ENCODE measurements around the gene ZNF701.
"Not testable (repeated sequence)": the region's sequence is repeated elsewhere in the genome, so short reads cannot be mapped to it uniquely, and the experiment has no call there.

DNA sequence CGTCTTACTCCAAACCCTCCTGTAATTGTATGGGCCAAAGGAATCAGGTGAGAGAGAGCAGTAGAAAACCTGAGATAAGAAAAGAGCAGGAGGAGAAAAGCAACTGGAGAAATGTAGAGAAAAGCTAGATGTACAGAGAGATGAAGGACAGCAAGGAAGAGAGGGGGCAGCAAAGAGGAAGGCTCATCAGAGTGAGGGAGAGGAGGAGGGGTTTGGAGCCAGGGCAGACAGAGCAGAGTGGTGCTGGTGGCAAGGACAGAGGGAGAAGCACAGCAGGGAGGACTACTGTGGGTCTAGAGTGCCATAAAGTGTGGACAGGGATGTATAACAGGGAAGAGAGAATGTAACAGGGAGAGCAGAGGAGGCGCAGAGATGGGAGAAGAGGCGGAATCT lies 31.9 kb downstream of the ZNF701 start:
- TF ChIP-seq POLR2A (IDR thresholded peaks at IDR 0.05; ENCODE audit: control extremely low read depth in 1 of 2, low read depth in 2 of 2, low read length in 2 of 2); RBBP5 (IDR thresholded peaks at IDR 0.05; ENCODE audit: borderline replicate concordance, low read depth, low read length); POLR2AphosphoS5 (IDR thresholded peaks at IDR 0.05; ENCODE audit: low read depth, low read length); EZH2 (IDR thresholded peaks at IDR 0.05; ENCODE audit: low read depth, low read length, severe bottlenecking); PHF8 (conservative IDR thresholded peaks at IDR 0.05; ENCODE audit: low read depth, low read length); JUN (IDR thresholded peaks at IDR 0.05; ENCODE audit: low read depth, low read length); TAF1 (IDR thresholded peaks at IDR 0.05; ENCODE audit: low read depth, low read length): not testable (repeated sequence)
- TF ChIP-seq, protein P1, sequence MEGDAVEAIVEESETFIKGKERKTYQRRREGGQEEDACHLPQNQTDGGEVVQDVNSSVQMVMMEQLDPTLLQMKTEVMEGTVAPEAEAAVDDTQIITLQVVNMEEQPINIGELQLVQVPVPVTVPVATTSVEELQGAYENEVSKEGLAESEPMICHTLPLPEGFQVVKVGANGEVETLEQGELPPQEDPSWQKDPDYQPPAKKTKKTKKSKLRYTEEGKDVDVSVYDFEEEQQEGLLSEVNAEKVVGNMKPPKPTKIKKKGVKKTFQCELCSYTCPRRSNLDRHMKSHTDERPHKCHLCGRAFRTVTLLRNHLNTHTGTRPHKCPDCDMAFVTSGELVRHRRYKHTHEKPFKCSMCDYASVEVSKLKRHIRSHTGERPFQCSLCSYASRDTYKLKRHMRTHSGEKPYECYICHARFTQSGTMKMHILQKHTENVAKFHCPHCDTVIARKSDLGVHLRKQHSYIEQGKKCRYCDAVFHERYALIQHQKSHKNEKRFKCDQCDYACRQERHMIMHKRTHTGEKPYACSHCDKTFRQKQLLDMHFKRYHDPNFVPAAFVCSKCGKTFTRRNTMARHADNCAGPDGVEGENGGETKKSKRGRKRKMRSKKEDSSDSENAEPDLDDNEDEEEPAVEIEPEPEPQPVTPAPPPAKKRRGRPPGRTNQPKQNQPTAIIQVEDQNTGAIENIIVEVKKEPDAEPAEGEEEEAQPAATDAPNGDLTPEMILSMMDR (IDR thresholded peaks at IDR 0.05; ENCODE audit: control extremely low read depth in 1 of 3, insufficient read depth in 1 of 3, low read depth in 1 of 3, low read length in 3 of 3), result peak in 1 of 3 experiments; percentile 12; a peak in 1 of 4 replicates
